Mammary epithelial cell (primary cell): ENCODE results near the gene HOMEZ.

Experiments used
- EZH2 ChIP-seq: IDR thresholded peaks from 2 replicates; pipeline ENCODE4 v1.6.1; 2012; ENCODE audit warnings: low read length, inconsistent platforms, borderline replicate concordance
- TF ChIP-seq, protein P1 (sequence below), 2 donors: IDR thresholded peaks in 1 of 2; conservative IDR thresholded peaks in 1 of 2; 2 replicates each; pipeline ENCODE4 v1.5.1; 2011 to 2012; ENCODE audit warnings: inconsistent platforms in 2 of 2, low read length in 2 of 2, mild to moderate bottlenecking in 2 of 2, control low read depth in 1 of 2, low read depth in 1 of 2; ENCODE audit not compliant: insufficient read depth in 1 of 2; ENCODE audit errors: extremely low read depth in 1 of 2

DNA sequence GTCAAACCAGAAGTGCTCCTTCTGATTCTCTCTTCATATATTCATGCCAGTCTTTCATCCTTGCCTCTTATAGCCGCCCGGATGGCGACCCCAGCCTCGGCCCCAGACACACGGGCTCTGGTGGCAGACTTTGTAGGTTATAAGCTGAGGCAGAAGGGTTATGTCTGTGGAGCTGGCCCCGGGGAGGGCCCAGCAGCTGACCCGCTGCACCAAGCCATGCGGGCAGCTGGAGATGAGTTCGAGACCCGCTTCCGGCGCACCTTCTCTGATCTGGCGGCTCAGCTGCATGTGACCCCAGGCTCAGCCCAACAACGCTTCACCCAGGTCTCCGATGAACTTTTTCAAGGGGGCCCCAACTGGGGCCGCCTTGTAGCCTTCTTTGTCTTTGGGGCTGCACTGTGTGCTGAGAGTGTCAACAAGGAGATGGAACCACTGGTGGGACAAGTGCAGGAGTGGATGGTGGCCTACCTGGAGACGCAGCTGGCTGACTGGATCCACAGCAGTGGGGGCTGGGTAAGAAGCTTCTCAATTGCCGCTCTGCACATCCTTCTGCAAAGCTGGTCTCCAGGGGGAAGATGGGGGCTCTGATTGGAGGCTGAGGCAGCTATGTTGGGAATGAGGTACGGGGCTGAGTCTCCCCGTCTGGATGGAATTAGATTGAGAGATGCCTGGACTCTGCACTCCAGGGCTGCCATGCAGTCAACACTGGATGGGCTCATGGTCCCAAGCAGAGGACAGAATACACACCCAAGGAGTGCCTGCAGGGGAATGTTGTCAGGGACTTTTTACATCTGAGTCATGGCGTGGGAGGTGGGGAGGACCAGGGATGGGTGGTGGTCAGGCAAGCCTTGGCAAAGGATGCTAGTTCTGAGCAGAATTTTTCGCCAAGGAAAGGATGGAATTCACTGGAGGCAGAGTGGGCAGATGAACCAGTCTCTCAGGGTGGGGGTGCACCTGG, 22.0 kb upstream of the HOMEZ start:
- TF ChIP-seq, protein P1, sequence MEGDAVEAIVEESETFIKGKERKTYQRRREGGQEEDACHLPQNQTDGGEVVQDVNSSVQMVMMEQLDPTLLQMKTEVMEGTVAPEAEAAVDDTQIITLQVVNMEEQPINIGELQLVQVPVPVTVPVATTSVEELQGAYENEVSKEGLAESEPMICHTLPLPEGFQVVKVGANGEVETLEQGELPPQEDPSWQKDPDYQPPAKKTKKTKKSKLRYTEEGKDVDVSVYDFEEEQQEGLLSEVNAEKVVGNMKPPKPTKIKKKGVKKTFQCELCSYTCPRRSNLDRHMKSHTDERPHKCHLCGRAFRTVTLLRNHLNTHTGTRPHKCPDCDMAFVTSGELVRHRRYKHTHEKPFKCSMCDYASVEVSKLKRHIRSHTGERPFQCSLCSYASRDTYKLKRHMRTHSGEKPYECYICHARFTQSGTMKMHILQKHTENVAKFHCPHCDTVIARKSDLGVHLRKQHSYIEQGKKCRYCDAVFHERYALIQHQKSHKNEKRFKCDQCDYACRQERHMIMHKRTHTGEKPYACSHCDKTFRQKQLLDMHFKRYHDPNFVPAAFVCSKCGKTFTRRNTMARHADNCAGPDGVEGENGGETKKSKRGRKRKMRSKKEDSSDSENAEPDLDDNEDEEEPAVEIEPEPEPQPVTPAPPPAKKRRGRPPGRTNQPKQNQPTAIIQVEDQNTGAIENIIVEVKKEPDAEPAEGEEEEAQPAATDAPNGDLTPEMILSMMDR (conservative IDR thresholded peaks at IDR 0.05 in 1 of 2, IDR thresholded peaks at IDR 0.05 in 1 of 2; ENCODE audit: extremely low read depth in 1 of 2, insufficient read depth in 1 of 2, low read depth in 1 of 2, low read length in 2 of 2): no peak
- no peak for TF ChIP-seq EZH2
